GM18499 (cell line): ENCODE results near the gene NDUFB8.

ENCODE experiments used
- ATAC-seq: cut with Tn5 transposase; IDR thresholded peaks from one replicate; pipeline ENCODE4 v1.9.1; 2021; ENCODE audit warnings: moderate number of reproducible peaks; ENCODE audit not compliant: insufficient read depth, unreplicated experiment

NDUFB8 gene

DNA sequence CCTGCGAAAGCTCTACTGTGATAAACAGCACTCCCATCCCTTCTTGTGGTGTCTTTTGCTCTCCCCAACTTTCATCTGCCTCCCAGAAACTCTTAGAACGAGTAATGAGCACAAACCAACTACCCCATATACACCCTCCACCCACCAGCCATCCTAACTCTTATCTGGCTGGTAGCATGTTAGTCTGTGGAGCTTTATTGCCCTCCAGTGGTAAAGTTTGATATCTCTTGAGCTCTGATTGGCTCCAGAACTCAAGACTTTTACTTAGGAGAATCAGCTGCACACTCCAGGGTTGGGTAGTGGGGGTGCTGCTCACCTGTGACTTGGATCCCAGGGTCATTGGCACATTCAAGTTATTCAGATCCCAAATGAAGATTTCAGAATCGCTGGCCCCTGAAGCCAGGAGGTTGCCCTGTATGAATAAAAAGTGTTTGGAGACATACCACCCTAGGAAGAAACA is 20.9 kb downstream of the NDUFB8 start:
- no peak for ATAC-seq

GRCh38 chr10:100508266-100508665 is 21.4 kb downstream of the NDUFB8 start:
- ATAC-seq = no peak

DNA sequence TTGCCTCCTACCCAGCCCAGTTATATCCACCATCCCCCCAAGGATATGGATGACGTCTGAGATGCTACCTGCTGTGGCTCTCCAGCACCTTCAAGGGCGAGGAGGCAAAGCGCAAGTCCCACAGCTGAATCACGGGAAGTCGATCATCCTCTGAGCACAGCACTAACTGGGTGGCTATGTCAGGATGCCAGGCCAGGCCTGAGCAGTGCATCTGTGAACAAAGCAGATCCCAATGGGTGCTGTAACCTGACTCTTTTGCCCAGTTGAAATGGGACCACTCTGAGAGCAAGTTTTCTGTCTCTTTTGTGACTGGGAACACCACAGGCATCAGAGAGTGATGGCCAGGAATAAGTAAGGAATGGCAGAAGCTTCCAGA is 22.3 kb downstream of the NDUFB8 start:
- ATAC-seq = no peak

DNA sequence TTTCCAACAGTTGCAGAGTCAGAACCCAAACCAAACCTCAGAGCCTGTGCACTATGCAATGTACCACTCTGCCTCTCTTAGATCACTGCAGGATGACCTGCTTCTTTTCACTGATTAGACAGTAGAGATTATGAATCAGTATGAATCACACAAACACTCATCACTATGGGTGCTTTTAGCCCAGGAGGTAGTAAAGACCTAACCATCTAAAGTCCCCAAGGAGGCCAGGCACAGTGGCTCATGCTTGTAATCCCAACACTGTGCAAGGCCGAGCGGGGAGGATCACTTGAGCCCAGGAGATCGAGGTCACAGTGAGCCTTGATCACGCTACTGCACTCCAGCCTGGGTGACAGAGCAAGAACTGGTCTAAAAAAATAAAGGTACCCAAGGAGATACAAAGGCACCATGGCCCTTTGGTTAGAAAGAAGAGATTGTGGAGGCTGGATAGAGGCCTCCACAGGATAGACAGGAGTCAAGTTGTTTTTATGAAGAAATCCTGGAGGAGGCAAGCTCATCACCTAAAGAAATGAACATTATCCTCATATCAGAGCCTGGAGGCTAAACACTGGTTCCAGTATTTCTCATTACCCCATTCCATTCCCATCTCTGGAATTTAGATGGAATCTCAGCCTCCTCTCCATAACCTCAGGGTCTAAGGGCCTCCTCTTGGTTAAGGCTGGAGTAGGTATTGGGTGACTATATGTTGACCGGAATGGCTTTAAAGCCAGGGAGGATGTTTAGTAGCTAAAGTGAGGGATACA is 22.9 kb downstream of the NDUFB8 start:
- no peak for ATAC-seq

GRCh38 chr10:100505164-100505563 is 24.5 kb downstream of the NDUFB8 start:
- ATAC-seq = no peak

DNA sequence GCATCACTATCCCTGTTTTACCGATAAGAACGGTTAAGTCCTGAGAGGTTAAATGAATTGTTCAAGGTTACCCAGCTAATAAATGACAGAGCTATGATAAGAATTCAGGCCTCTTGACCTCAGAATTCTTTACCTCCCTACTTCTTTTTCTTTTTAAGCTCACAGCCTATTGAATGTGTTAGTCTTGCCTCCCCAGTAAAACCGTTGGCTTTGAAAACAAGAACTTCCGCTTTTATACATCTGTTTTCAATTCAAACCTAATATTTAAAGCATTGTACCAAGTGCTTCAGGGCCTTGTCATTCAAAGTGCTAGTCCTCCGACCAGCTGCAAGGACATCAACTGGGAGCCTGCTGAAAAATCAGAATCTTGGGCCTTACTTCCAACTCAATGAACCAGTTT is 25.6 kb downstream of the NDUFB8 start:
- ATAC-seq = no peak

DNA sequence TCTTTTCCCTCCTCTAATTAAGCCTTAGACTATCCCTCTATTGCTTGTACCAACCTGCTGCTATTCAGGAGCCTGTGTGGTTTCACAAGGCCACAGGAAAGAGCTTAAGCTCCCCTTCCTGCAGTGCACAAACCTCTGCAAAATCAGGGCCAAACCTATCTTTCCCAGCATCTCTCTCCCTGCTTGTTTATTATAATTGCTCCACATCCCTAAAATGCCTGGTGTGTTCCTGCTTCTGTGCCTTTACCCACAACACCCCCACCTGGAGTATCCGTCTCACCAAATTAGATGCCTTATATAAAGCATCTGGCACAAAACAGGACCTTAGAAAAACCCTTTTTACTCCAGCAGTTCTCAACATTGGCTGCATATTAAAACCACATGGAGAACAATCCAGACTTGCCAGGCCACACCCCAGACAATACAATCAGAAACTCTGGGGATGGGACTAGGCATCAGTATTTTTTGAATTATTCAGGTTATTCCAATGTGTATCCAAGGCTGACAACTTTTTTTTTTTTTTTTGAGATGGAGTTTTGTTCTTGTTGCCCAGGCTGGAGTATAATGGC is 26.7 kb downstream of the NDUFB8 start:
- ATAC-seq = no peak

DNA sequence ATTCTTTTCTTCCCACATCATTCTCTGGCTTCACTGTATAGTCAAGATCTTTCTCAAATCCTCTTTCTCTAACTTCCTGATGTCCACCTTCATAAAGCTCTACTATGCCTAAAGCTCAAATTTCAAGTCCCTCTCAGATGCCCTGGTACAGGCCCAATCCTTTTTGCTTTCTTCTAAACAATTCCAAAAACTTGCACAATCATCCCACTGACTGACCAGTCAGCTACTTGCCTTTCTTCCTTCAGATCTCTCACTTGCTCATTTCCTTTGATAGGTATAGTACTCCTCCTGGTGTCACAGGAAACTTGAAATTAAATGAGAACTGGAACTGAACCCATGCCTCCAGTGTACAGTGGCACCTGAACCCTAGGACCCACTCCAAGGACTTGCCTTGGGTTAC is 28.2 kb downstream of the NDUFB8 start:
- no peak for ATAC-seq

DNA sequence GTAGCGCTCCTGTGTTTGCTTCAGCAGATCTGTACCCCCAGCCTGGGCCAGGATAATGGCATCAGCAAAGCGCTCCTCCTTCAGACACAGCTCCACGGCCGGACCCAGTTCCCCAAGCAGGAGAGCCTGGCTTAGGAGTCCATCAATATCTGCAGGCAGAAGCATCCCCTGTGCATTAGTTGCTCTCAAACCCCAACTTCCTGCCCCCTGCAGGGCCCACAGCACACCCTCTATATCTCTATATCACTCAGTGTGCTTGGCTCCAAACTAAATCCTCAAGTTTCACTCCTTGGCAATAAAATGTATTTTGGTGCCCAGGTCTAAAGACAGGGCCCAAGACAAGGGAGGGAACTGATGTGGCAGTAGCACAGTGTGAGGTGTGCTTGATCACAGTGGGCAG is 31.6 kb downstream of the NDUFB8 start:
- ATAC-seq = no peak

- no peak for ATAC-seq
These were observed 33.1 kb downstream of the NDUFB8 start for GRCh38 chr10:100496567-100496966.

- ATAC-seq = no peak
These were observed 39.1 kb downstream of the NDUFB8 start for GRCh38 chr10:100490531-100490930.

DNA sequence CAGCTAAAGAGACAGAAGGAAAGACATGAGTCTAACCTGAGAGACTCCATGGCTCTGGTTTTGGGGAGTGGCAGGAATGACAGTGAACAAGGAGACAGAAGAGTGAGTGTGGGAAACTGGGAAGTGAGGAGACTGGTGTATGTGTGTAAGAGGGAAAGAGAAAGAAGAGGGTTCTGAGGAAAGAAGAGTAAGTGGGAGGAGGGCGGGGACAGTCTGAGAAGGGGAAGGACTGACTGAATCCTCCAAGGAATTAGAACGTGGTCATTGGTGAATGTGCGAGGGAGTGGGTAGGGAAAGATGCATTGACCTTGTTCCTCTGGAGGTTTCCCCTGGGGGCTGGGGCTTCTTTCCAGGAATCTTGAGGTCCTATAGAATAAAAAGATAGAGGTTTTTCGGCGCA is 40.3 kb downstream of the NDUFB8 start:
- ATAC-seq = no peak

DNA sequence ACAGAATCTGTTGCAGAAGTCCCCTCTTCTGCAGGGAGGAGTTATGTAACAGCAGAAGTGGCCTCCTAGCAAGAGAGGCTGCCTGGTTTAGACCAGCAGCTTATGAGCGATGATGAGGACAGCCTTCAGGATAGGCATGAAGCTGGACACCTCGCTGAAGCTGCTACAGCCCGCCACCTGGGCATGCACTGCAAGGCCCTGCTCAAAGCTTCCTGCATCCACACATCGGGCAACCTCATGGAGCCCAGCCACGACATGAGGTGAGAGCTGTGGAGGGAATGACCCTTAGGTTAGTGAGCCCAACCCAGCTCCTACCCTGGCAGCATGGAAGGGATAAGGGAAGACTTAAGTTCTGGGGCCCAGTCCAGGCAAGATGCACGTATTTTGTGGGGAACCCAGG is 42.1 kb downstream of the NDUFB8 start:
- ATAC-seq = no peak

DNA sequence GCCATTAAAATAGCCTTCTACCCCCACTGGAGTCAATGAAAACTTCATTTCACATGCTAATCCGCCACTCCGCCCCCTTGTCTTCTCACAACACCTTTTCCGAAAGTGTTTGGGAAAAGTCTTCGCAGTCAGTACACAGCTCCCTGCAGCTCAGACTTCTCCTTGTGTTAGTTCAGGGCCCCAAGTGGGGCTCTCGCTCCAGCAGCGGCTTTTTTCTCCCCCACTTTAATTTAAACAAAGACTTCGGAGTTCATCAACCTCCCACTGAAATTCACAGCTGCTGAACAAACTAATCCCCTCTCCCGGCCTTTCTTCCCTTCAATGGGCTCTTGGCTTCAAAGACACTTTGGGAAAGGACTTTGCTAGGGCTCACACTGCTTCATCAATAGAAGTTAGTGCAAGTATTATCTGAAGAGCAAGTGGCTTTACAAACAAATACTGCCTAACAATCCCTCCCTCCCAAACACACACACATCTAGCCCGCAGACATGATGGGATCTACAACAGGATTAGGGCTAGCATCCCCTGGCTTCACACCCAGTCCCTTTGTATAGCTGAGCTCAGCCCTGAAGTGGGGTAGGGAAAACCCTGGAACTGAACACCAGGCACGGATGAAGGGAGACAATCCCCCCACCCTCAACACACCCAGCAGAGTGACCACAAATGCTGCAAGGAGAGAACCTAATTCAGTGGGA is 43.7 kb downstream of the NDUFB8 start:
- no peak for ATAC-seq

GRCh38 chr10:100485366-100485765 is 44.3 kb downstream of the NDUFB8 start:
- no peak for ATAC-seq

GRCh38 chr10:100483876-100484666 is 45.6 kb downstream of the NDUFB8 start:
- no peak for ATAC-seq

DNA sequence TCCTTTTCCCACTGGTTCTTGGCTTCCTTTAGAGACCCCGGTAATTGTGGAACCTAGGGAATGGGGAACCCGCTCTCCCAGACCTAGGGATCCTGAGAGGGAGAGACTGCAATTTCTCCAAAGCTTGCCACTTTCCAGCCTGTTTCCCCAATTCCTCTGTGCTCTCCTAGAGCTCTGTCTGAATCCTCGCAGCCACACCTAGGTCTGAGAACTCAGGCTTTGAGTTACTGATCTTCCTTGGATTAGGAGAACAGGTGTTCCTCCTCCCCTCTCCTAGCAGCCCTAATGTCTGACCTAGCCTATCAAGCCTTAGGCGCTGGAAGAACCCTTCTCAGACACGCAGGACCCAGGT is 46.9 kb downstream of the NDUFB8 start:
- ATAC-seq = no peak

DNA sequence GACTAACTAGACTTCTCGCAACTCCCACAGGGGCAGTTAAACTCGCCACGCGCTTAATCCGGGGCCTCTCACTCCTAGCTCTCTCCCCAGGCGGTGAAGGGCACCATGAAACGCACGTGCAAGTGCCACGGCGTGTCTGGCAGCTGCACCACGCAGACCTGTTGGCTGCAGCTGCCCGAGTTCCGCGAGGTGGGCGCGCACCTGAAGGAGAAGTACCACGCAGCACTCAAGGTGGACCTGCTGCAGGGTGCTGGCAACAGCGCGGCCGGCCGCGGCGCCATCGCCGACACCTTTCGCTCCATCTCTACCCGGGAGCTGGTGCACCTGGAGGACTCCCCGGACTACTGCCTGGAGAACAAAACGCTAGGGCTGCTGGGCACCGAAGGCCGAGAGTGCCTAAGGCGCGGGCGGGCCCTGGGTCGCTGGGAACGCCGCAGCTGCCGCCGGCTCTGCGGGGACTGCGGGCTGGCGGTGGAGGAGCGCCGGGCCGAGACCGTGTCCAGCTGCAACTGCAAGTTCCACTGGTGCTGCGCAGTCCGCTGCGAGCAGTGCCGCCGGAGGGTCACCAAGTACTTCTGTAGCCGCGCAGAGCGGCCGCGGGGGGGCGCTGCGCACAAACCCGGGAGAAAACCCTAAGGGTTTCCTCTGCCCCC is 47.4 kb downstream of the NDUFB8 start:
- ATAC-seq = no peak

- peak; percentile 79 for ATAC-seq
These were observed 48.1 kb downstream of the NDUFB8 start for GRCh38 chr10:100481462-100482081.

GRCh38 chr10:100480002-100480401 is 49.7 kb downstream of the NDUFB8 start:
- ATAC-seq = no peak
